GM21423 (cell line): ENCODE measurements around the gene ADAM15.
A peak's percentile ranks its signal among the peaks of the same experiment; 100 is the strongest.

Source experiments
- ATAC-seq: cut with Tn5 transposase; IDR thresholded peaks from one replicate; pipeline ENCODE4 v1.9.1; 2021; ENCODE audit warnings: mild to moderate bottlenecking, moderate library complexity; ENCODE audit not compliant: unreplicated experiment

Gene ADAM15

DNA sequence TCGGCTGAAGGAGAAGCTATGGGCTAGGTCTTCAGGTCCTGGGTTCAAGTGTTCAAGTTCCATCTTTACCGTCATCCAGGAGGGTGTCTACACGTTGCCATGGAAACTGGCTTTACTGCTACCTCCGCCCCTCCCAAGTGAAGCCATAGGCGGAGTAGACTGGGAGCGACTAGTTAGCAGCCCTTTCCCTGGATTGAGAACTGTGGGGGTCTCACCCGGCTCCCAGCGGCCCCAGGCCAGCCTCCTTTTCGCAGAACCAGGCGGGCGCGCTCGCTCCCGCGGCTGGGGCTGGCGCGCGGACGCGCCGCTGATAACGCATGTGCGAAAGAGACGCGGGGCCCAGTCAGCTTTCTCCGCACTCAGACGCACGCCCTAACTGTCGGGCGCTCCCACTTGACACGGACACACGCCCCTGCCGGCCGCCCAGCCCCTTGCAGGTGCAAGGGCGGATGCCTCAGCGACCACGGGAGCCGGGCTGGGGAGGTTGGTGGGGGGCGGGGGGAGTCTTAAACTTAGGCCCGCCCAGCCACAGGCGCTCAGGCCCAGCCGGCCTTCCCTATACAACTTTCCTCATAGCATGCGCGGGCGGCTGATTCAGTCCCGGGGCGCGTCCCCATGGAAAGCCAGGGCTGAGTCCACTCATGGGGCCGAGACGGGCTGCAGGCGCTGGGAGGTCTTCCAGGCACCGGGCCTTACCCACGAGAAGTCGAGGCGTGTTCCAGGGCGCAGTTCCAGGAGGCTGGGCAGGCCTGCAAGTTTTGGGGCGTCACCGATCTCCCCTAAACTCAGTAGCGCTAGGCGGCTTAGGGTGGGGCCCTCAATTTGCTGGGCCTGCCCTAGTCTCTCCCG is 19.8 kb downstream of the ADAM15 start:
- ATAC-seq, result peak; percentile 76

DNA sequence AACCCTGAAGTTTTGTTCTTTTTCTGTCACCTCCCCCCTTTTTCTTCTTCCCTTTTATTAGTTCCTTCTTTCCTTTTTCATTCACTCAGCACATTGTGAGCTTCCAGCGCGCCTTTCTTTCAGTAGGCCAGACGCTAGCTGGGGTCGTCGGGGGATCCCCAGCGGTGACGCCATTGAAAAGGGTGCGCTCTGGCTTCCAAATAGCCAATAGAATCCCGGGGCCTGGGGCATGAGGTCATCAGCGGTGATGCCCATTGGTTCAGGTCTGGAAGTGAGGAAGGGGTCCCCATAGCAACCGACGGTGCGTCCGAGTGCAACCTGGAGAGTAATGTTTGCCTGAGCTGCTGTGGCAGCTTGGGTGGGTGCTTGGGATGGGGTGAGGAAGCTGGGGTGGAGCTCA is 20.6 kb downstream of the ADAM15 start:
- no peak for ATAC-seq

DNA sequence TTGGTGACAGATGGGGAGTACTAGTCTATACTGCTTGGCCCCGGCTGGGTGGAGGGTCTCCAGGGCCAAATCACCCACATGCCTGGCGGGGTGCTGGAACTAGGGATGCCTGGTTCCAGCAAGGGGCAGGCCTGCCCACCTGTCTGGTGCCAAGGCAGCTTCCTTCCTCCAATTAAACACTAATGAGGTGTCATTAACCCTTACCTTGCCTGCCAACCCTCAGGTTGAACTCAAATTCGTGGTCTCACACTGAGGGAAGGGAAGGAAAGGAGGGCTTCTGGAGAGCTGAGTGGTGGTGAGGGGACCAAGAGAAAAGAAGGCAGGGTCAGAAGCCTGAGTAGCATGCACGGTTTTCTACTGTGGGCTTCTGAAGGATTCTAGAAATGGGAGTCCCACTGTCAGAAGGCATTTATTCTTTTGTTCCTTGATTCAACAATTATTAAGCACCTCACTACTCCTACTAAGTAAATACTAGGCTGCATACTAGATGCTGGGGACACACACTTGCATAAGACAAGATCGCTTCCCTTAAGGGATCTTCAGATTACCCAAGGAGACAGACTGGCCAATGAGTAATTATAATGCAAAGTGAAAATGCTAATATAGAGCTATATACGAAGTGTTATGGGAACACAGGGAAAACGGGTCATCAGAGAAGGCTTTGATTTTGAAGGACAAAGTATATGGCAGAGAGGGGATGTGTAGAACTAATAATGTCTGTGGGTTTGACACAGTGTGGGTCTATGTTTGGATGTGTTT is 21.6 kb downstream of the ADAM15 start:
- no peak for ATAC-seq

DNA sequence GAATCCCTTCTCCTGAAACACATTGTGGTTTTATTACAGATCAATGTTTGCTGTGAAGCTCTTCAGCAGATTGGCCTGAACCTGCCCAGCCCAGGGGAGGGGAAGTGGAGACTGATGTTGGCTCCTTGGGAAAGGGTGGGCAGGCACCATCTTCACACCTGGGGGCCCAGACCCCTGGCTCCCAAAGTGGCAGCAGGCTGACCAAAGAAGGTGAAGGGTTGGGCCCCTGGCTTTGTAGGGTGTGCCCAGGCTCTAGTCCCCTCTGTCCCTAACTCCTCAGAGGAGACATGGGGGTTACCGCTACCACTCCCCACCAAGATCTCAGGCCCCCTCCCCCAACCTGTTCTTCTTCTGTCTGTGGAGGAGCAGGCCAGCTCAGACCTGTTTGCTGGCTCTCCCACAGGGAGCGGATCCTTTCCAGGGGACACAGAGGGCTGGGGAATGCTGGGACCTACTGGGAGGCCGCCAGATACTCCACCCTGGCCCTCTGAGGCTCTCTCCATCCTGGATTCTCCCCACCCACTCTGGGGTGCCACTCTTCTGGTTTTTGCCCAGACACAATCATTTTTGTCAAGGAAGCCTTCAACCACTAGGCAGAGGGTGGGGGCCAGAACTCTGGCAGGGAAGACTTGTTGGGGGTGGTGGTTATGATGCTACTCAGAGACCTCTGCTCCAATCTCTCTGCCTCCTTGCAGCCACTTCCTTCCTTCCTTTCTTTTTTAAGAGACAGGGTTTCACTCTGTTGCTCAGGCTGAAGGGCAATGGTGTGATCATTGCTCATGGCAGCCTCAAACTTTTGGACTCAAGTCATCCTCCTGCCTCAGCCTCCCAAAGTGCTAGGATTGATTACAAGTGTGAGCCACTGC is 22.5 kb downstream of the ADAM15 start:
- ATAC-seq, result no peak

DNA sequence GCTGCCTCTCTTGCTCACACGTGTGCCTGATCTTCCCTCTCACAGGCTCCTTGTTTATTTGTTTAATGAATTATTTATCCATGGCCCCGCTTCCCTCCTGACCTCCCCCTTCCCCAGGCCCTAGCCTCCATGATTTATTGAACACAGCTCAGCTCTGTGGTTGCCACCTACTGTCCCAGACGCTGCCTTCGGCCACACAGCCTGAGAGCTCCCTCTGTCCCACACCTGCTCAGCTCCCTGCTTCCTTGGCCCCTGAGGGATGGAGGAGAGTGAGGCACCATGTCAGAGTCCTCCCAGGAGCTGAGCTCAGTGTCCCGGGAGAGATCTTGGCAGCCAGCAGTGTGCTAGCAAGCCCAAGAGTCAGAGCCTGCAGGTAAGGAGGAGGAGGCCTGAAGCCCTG is 24.4 kb downstream of the ADAM15 start:
- ATAC-seq, result no peak

DNA sequence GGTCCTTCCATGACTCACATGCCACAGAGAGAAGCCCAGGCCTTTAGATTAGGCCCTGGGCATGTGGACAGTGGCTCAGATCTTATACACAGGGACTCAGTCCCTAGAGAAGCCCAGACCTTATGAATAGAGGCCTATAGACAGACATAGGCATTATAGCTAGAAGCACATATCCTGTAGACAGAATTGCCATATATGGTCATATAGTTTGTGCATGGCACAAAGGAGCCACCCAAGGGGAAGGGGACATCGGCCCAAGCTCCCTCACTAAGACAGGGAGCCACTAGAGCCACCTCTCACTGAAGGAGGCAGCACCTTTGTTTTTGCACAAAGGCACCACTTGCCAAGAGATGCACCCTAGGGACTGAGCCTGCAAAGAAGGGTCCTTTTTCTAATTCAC is 25.3 kb downstream of the ADAM15 start:
- ATAC-seq, result no peak

DNA sequence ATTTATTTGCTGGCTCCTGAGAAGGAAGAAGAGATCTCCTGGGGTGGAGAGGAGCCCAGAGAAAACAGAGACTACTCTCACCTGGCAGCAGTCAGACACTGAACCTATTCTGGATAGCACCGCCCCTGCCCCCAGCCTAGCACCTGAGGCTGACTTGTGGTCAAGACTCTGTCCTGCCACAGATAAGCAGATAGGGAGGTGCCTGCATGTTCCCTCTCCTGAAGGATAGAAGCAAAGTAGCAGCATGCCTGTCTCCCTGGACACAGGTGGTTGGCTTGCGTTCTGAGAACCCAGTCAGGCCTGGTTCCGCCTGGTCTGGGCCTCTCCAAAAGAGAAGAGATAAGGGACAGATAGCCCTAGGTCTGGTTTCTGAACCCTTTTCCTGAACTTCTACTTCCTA is 26.2 kb downstream of the ADAM15 start:
- ATAC-seq, result no peak

DNA sequence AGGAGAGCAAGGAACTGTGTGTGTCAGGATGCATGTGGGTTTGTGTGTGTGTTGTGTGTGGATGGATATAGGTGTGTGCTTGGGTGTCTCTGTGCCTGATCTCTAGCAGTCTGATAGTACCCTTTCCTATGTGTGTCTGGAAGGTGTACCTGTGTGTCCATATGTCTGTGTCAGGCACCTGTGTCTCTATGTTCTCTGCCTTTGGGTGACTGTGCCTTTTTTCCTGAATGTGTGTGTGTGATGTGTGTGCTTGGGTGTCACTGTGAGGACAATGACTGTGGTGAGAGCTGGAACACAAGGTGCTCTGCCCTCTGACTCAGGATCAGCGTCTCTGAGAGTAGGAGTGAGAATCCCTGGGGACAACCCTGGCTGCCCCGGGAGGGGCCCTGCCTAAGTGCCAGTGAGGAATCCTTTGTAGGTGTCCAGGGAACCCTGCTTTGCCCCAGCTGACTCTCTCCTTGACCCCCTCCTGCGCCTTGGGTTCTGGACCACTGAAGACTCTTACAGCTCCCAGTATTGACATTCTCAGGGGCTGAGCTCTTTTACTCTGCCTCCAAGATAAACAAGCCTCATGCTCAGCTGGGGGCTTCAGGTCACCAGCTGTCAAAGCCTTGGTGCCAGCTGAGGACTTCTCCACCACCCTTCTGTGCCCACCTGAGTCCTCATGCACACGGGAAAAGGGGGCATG is 26.8 kb downstream of the ADAM15 start:
- no peak for ATAC-seq

DNA sequence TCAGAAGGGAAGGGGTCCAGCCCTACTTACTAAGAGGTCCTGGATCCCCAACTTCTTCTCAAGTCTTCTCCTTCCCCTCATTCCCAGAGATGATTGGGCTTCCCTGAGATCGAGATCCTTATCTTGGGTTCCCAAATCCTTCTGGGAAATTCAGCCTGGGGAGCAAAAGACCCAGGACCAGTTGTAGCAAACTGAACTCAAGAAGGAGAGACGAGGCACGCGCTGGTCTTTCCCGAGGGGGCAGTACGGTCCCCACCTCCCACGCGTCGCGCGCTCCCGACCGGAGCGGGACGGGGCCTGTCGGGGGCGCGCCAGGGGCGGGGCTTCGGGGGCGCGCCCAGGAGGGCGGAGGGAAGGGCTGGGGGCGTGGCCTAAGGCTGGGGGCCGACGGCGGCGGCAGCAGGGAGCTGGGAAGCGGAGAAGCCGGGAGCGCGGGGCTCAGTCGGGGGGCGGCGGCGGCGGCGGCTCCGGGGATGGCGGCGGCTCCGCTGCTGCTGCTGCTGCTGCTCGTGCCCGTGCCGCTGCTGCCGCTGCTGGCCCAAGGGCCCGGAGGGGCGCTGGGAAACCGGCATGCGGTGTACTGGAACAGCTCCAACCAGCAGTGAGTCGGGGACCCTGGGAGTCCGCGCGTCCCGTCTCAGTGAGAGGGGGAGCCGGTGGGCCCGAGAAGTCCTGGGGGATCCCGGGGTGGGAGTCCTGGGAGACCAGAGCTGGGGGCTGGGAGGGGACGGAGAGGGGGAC is 27.5 kb downstream of the ADAM15 start, which contains the start of gene EFNA3:
EFNA3 (plus strand) TSS at position 369 of the 741 bp plus-strand sequence; CDS start at position 474, 105 bp downstream.
- ATAC-seq, result no peak

DNA sequence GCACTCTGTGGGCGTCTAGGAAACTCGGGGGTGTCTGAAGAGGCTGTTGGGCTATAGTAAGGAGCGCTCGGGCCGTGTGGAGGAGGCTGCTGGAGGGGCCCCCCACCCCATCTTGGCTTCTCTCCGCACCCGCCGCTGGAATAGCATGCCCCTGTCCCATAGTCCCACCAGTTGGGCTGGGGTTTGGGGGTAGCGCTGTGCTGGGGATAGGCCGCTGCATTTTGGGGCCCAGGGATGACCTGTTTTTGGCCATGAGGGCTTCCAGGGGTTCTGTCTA is 28.0 kb downstream of the ADAM15 start:
- no peak for ATAC-seq

DNA sequence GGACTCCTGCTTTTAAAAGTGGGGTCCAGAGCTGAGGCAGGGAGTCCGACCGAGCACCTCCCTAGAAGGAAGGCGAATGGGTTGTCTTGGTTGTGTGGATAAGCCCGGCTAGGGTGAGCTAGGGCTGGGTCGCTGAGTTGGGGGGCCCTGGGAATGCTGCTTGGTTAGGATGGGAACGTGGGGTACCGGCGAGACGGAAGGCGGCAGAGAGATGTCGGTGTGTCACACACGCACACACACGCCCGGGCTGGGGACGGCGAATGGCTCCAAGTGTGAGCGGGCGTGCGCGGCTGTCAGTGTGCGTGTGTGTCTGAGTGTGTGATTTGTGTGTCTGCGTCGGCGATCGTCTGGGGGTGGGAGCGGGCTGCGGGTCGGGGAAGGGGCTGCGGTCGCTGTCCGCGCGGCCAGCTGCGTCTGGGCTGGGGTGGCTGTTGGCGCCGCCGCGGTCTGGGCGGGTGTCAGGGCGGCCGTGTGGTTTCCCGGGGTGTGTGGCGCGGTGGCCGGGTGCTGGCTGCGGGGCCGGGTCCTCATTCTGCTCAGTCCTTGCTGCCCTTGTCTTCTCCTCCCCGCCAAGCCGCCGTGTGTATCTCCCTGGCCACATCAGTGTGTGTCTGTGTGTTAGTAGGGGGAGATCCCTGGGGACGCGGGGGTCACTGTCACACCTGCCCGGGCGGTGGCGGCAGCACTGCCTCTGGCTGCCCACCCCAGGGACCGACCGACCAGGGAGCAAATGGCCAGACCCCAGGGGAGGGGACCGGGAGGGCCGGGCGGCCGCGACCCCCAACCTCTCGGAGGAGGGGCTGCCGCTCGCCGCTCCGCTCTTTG is 28.6 kb downstream of the ADAM15 start:
- ATAC-seq, result no peak

DNA sequence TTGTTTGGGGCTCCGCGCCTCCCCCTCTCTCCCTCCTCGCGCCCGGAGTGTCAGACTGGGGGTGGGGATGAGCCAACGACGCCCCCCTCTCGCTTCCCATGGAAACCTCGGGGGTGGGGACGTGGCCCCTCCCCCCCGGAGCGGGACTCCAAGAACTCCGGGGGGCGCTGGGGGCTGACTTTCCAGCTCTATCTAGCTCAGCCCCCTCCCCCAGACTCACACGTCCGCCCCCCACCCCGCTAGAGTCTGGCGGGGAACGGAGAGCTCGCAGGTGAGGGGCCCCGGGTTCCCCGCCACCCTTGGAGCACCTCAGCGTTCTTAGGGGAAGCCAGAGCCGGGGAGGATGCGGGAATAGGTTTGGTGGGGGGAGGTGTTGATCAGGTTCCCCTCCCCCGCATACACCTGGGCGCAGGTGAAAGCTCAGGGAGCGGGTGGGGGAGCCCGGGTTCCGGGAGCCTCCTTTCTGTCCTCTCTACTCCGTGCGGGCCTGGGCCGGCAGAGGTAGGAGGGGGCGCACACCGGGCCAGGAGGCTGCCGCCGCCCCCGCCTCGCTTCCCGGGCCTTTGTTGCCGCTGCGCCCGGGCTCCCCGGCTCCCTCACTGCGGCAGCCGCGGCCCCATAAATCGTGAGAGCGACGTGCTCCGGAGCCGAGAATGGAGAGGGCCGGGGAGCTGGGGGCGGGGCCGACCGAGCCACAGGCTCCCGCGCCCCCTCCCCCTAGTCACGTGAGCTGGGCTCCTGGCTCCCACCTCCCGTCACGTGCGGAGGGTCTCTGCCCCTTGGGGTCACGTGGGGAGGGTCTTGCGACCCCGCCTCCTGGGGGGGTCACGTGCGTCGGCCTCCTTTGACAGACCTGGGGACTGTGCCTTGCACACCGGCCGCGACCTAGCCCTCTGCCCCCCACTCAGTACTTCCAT is 29.5 kb downstream of the ADAM15 start:
- no peak for ATAC-seq

DNA sequence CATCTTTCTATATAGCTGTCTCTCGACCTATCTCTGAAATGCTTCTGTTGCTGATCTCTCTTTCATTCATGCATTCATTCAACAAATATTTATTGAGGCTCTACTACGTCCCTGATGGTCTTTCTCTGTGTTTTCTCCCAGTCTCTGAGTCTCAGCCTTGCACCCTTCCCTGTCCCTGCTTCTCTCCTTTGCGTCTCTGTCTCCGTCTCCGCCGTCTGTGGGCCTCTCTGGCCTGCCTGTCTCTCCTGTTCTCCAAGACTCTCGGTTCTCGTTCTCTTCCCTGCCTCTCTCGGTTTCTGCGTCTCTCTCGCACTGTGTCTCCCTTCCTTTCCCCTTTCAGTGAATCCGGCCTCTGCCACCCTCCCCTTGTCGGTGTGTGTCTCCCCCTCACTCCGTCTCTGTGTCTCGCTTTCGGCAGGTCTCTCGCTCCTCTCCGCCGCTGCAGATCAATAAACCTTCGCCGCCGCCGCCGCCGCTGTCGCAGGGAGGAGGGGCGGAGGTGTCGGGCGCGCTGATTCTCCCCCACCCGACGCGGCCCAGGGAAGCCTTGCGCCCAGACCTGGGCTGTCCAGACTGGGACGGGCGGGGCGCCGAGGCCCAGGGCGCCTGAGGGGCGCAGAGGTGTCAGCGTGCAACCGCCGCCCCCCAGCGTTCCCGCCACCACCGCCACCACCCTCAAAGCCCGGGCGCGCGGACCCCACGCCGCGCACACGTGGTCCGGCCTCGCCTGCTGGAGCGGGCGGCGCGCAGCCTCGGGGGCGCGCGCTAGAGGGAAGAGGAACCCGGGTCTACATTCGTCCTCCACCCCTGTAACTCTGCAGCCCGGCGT is 30.6 kb downstream of the ADAM15 start:
- no peak for ATAC-seq

DNA sequence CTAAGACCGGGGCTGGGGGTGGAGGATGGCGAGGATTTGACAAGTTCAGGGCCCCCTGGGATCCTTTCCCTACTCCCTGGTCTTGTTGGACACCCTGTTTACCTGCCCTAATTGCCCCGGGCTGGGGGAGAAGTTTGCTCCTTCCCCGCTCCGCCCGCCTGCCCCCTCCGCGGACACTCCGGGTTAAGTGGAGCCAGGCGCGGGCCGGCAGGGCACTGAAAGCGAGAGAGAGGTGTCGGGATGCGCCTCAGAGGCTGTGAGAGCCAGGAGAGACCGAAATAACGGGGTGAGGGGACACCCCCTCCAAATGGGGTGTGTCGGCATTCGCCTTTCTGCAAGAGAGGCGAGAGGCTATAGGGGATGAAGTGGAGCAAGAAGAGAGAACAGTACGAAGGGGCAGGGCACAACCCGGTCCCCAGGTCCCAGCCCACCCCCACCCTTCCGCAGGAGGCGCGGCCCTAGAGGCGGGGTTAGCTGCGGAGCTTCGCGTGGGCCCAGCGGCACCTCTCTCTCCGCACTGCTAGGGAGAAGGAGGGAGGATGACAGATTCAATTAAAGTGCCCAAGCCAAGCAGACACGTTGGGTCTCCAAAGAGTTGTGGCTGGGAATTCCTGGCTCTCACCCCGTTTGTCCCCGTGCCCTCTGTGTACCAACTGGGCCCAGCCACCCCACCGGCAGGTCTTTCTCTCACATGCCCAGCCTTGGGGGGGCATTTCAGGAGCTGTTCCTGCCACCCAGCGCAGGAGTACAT is 31.4 kb downstream of the ADAM15 start:
- no peak for ATAC-seq

DNA sequence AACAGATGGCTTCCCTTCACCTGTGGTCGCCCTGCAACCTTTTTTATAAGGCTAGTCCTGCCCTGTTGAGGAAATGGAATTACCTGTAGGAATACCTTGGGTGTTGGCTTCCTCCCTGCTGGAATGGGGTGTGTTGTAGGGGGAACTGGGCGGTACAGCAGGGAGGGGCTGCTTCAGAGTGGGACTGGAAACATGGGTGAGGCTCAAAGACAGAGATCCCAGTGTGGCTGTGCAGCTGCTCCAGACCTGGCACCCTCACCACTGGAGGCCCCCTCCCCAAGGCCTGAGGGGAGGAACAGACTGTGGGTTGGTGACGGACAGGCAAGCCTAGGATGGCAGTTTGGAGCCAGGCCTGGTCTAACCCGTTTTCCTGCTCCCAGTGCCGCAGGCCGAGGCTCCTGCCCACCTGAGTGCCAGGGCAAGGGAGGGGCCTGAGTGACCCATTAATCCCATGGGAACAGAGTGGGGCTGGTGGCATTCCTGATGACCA is 32.0 kb downstream of the ADAM15 start:
- no peak for ATAC-seq

DNA sequence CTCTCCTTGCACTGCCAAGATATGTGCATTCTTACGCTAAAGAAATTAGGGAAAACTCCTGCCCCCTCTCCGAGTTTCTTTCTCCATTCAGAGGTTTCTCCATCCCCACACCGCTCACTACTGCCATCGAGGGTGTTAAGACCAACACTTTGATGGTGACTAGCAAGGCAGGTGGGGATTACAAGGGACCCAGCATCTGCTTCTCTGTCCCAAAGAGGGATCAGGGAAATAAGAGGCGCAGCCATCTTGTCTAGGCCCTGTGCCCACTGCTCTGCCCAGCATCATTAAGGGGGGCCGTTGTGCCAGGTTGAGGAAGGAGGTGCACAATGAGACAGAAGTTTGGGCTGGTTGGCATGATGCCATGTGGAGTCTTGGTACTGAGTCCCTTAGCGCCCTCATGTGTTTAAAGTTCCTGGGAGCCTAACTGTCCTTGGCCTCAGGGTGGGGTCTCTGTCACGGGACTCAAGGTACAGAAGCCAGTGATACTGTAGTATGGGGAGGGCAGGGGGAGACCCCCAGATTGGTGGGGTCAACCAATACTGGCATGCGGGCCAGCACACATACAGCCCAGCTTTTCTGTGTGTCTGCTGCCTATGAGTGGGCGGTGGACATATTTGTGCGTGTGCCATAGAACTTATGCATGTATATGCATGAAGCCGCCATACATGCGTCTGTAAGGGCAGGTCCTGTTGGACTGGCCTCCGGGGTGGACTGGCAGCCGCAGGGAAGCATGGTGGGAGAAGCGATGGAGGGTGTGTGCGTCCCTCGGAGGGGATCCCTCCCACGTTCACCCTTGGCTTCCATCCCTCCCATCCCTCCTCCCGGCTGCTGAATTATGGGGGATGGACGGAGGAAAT is 33.0 kb downstream of the ADAM15 start:
- no peak for ATAC-seq
